Mononuclear cell (primary cell): ENCODE results near the gene IZUMO2. TPM values are rescaled to one million over a fixed set of nuclear protein-coding genes. Genes with fewer than 3 reads are reported as not detected.

Experiments
- H3K27me3 ChIP-seq: 2 replicates; pipeline ENCODE4 v1.6.0; 2011; ENCODE audit warnings: low read length, control low read depth; ENCODE audit not compliant: insufficient read depth
- H3K4me1 ChIP-seq: 2 replicates; pipeline ENCODE4 v1.5.1; 2011; ENCODE audit warnings: mild to moderate bottlenecking, low read length, control low read depth; ENCODE audit not compliant: insufficient read depth
- H3K4me3 ChIP-seq: 2 replicates; pipeline ENCODE4 v1.5.1; 2011; ENCODE audit warnings: mild to moderate bottlenecking, low read length, moderate library complexity
- H3K9me3 ChIP-seq: 2 replicates; pipeline ENCODE4 v1.5.1; 2011; ENCODE audit warnings: low read depth, mild to moderate bottlenecking, control low read depth, low read length
- total RNA-seq: library from RNA; depleted of rRNA; stranded (reverse); fragments of >200 nt; gene quantifications from one replicate; pipeline ENCODE4 v1.2.3, GENCODE V29; 2012

IZUMO2 gene
- total RNA-seq, 1 donor = not detected

- Histone ChIP-seq H3K9me3 (no peaks in the 10 kb centered on the region), H3K27me3 (peaks cover 3% of the 10 kb centered on the region), H3K4me3 (no peak overlapping the region), H3K4me1 (no peaks in the 10 kb centered on the region)
Observed at GRCh38 chr19:50196322-50196932, 33.3 kb upstream of the IZUMO2 start.

GRCh38 chr19:50195224-50195623 lies 32.1 kb upstream of the IZUMO2 start:
- Histone ChIP-seq H3K9me3 (no peaks in the 10 kb centered on the region), H3K4me1 (no peaks in the 10 kb centered on the region), H3K27me3 (peaks cover 3% of the 10 kb centered on the region), H3K4me3 (no peak overlapping the region)

- Histone ChIP-seq H3K9me3 (no peaks in the 10 kb centered on the region), H3K27me3 (peaks cover 3% of the 10 kb centered on the region), H3K4me1 (no peaks in the 10 kb centered on the region), H3K4me3 (no peak overlapping the region)
Observed at GRCh38 chr19:50192463-50193211, 29.6 kb upstream of the IZUMO2 start.

GRCh38 chr19:50191216-50191615 lies 28.1 kb upstream of the IZUMO2 start:
- Histone ChIP-seq H3K4me3 (no peak overlapping the region), H3K9me3 (no peaks in the 10 kb centered on the region)

GRCh38 chr19:50190439-50190891 lies 27.4 kb upstream of the IZUMO2 start:
- Histone ChIP-seq H3K4me3 (no peak overlapping the region), H3K9me3 (no peaks in the 10 kb centered on the region), H3K27me3 (peaks cover 3% of the 10 kb centered on the region), H3K4me1 (no peaks in the 10 kb centered on the region)

More at GRCh38 chr19:50191216-50191615, 28.1 kb upstream of the IZUMO2 start:
- no peaks in the 10 kb centered on the region for H3K4me1 ChIP-seq
- H3K27me3 ChIP-seq = peaks cover 3% of the 10 kb centered on the region

GRCh38 chr19:50189331-50189730 lies 26.2 kb upstream of the IZUMO2 start:
- H3K4me1 ChIP-seq = no peaks in the 10 kb centered on the region
- H3K27me3 ChIP-seq = no peaks in the 10 kb centered on the region
- H3K4me3 ChIP-seq = no peak overlapping the region
- no peaks in the 10 kb centered on the region for H3K9me3 ChIP-seq

- Histone ChIP-seq H3K4me3 (no peak overlapping the region), H3K27me3 (no peaks in the 10 kb centered on the region), H3K4me1 (no peaks in the 10 kb centered on the region), H3K9me3 (no peaks in the 10 kb centered on the region)
Observed at GRCh38 chr19:50187937-50188336, 24.9 kb upstream of the IZUMO2 start.

- Histone ChIP-seq H3K27me3 (no peaks in the 10 kb centered on the region), H3K4me1 (no peaks in the 10 kb centered on the region), H3K9me3 (no peaks in the 10 kb centered on the region), H3K4me3 (no peak overlapping the region)
Observed at GRCh38 chr19:50184196-50184595, 21.1 kb upstream of the IZUMO2 start.

GRCh38 chr19:50181121-50181520 lies 18.0 kb upstream of the IZUMO2 start:
- H3K4me1 ChIP-seq = no peaks in the 10 kb centered on the region
- no peaks in the 10 kb centered on the region for H3K27me3 ChIP-seq
- no peaks in the 10 kb centered on the region for H3K9me3 ChIP-seq
- H3K4me3 ChIP-seq = no peak overlapping the region

GRCh38 chr19:50178859-50179537 lies 15.9 kb upstream of the IZUMO2 start:
- Histone ChIP-seq H3K9me3 (no peaks in the 10 kb centered on the region), H3K27me3 (no peaks in the 10 kb centered on the region), H3K4me3 (no peak overlapping the region), H3K4me1 (no peaks in the 10 kb centered on the region)

- Histone ChIP-seq H3K27me3 (no peaks in the 10 kb centered on the region), H3K4me3 (no peak overlapping the region), H3K4me1 (no peaks in the 10 kb centered on the region), H3K9me3 (no peaks in the 10 kb centered on the region)
Observed at GRCh38 chr19:50178320-50178719, 15.2 kb upstream of the IZUMO2 start.

- no peak overlapping the region for H3K4me3 ChIP-seq
- no peaks in the 10 kb centered on the region for H3K27me3 ChIP-seq
- no peaks in the 10 kb centered on the region for H3K4me1 ChIP-seq
- H3K9me3 ChIP-seq = no peaks in the 10 kb centered on the region
Observed at GRCh38 chr19:50176775-50177174, 13.7 kb upstream of the IZUMO2 start.

- Histone ChIP-seq H3K9me3 (no peaks in the 10 kb centered on the region), H3K27me3 (no peaks in the 10 kb centered on the region), H3K4me3 (no peak overlapping the region), H3K4me1 (no peaks in the 10 kb centered on the region)
Observed at GRCh38 chr19:50175924-50176323, 12.8 kb upstream of the IZUMO2 start.

- no peaks in the 10 kb centered on the region for H3K9me3 ChIP-seq
- H3K4me3 ChIP-seq = no peak overlapping the region
- H3K27me3 ChIP-seq = no peaks in the 10 kb centered on the region
- H3K4me1 ChIP-seq = no peaks in the 10 kb centered on the region
Observed at GRCh38 chr19:50174100-50174793, 11.2 kb upstream of the IZUMO2 start.

GRCh38 chr19:50173127-50173526 lies 10.0 kb upstream of the IZUMO2 start:
- Histone ChIP-seq H3K27me3 (no peaks in the 10 kb centered on the region), H3K4me3 (no peak overlapping the region), H3K9me3 (no peaks in the 10 kb centered on the region), H3K4me1 (no peaks in the 10 kb centered on the region)
